Activated B cell treated with CpG ODN at 0.5 μM for 24 hours (primary cell): ENCODE data around the gene SCN9A. TPM values are rescaled to one million over a fixed set of nuclear protein-coding genes. Genes with fewer than 3 reads are reported as not detected.

ENCODE experiments used
- total RNA-seq: library from RNA; stranded (reverse); gene quantifications from 2 replicates; pipeline ENCODE4 v1.2.3, GENCODE V29; 2022

Gene SCN9A
- total RNA-seq, 1 donor from 2014 or later, result not detected

Other genes with a start within 250 kb of the SCN9A start
- gene SCN1A, start 247.9 kb downstream of the SCN9A start, total RNA-seq, result not detected in 2 replicates
- gene SCN7A, start 118.3 kb upstream of the SCN9A start, total RNA-seq, result not detected in 2 replicates